SK-N-SH (cell line): Measurements from ENCODE around the gene KMO. TPM values are rescaled to one million over a fixed set of nuclear protein-coding genes. Genes with fewer than 3 reads are reported as not detected.

Source experiments
- CTCF ChIA-PET: fragments of 300-600, 350-600 bp; formaldehyde crosslinking; extraction: SDS; loops from one replicate; lab custom pipeline; 2021; lab: Yijun Ruan, JAX
- POLR2A ChIA-PET: fragments of 350-600 bp; sonication (Branson Sonifier 250); formaldehyde crosslinking; extraction: SDS; loops from one replicate; lab custom pipeline; 2020; ENCODE audit warnings: antibody characterized with exemption, inconsistent platforms; lab: Yijun Ruan, JAX
- DNase-seq: peaks from one replicate; pipeline ENCODE4 v3.0.0; 2012
- H2AFZ ChIP-seq: fragments of 200-600 bp; sonication (generic); 2 replicates; pipeline ENCODE4 v1.8.1; 2016; ENCODE audit warnings: antibody characterized with exemption, mild to moderate bottlenecking, low read depth
- H3F3A ChIP-seq: fragments of 200-600 bp; sonication (generic); replicated peaks from 2 replicates; pipeline ENCODE3; 2016; ENCODE audit warnings: antibody characterized with exemption, mild to moderate bottlenecking; ENCODE audit not compliant: insufficient read depth
- H3K27ac ChIP-seq, 2 experiments: fragments of 200-500 bp in 1 of 2; fragments of 200-600 bp in 1 of 2; sonication (Bioruptor generic) in 1 of 2; sonication (generic), shearing (Covaris generic) in 1 of 2; 2 replicates each; pipeline versions ENCODE4 v1.5.1 to v1.6.1; 2014 to 2016; ENCODE audit warnings: low read depth in 2 of 2, inconsistent platforms in 1 of 2, low read length in 1 of 2, mild to moderate bottlenecking in 1 of 2, mixed read lengths in 1 of 2
- H3K27me3 ChIP-seq: fragments of 200-600 bp; sonication (generic), shearing (Covaris generic); 2 replicates; pipeline ENCODE4 v1.6.1; 2016; ENCODE audit warnings: mixed run types; ENCODE audit not compliant: insufficient read depth
- H3K36me3 ChIP-seq, 2 experiments: fragments of 200-500 bp in 1 of 2; fragments of 200-600 bp in 1 of 2; sonication (Bioruptor generic) in 1 of 2; sonication (generic) in 1 of 2; replicated peaks in 1 of 2; 2 replicates each; pipeline versions ENCODE3 to v1.5.1; 2014 to 2016; ENCODE audit warnings: low read length in 1 of 2, mild to moderate bottlenecking in 1 of 2; ENCODE audit not compliant: insufficient read depth in 2 of 2, control insufficient read depth in 1 of 2
- H3K4me1 ChIP-seq, 2 experiments: fragments of 200-500 bp in 1 of 2; fragments of 200-600 bp in 1 of 2; sonication (Bioruptor generic) in 1 of 2; sonication (generic), shearing (Covaris generic) in 1 of 2; 2 replicates each; pipeline versions ENCODE4 v1.5.1 to v1.6.1; 2014 to 2016; ENCODE audit warnings: low read depth in 1 of 2, low read length in 1 of 2, mixed run types in 1 of 2; ENCODE audit not compliant: insufficient read depth in 2 of 2, control insufficient read depth in 1 of 2
- H3K4me2 ChIP-seq: fragments of 200-600 bp; sonication (generic), shearing (Covaris generic); 2 replicates; pipeline ENCODE4 v1.6.1; 2017; ENCODE audit warnings: mixed run types
- H3K4me3 ChIP-seq, 2 experiments: fragments of 200-500 bp in 1 of 2; fragments of 200-600 bp in 1 of 2; sonication (Bioruptor generic) in 1 of 2; sonication (generic), shearing (Covaris generic) in 1 of 2; 2 replicates each; pipeline versions ENCODE4 v1.5.1 to v1.8.1; 2014 to 2016; ENCODE audit warnings: low read depth in 2 of 2, inconsistent platforms in 1 of 2, low read length in 1 of 2, mild to moderate bottlenecking in 1 of 2, mixed read lengths in 1 of 2, moderate library complexity in 1 of 2
- H3K79me2 ChIP-seq: fragments of 200-600 bp; sonication (generic); 2 replicates; pipeline ENCODE4 v1.8.1; 2017; ENCODE audit warnings: mild to moderate bottlenecking; ENCODE audit not compliant: insufficient read depth
- H3K9ac ChIP-seq: fragments of 200-600 bp; sonication (generic); 2 replicates; pipeline ENCODE4 v1.6.1; 2017; ENCODE audit warnings: mixed run types
- H3K9me2 ChIP-seq: fragments of 200-600 bp; sonication (generic); 2 replicates; pipeline ENCODE4 v1.6.1; 2017; ENCODE audit warnings: mixed run types
- H3K9me3 ChIP-seq: fragments of 200-600 bp; sonication (generic); 2 replicates; pipeline ENCODE4 v1.6.1; 2017; ENCODE audit warnings: mixed run types, mild to moderate bottlenecking, moderate library complexity
- H4K20me1 ChIP-seq: fragments of 200-600 bp; sonication (generic); 2 replicates; pipeline ENCODE4 v1.6.1; 2017; ENCODE audit warnings: mild to moderate bottlenecking, mixed run types; ENCODE audit not compliant: insufficient read depth
- EZH2phosphoT487 ChIP-seq: fragments of 200-600 bp; sonication (generic); IDR thresholded peaks from 2 replicates; pipeline ENCODE4 v1.6.1; 2017; ENCODE audit warnings: low read depth, mixed run types, mild to moderate bottlenecking, antibody characterized with exemption, moderate library complexity, borderline replicate concordance
- FOSL2 ChIP-seq: IDR thresholded peaks from 2 replicates; pipeline ENCODE4 v1.4.0; 2012; ENCODE audit warnings: low read depth, mild to moderate bottlenecking, moderate library complexity, borderline replicate concordance
- GATA2 ChIP-seq: sonication (generic); formaldehyde crosslinking; IDR thresholded peaks from 2 replicates; pipeline ENCODE4 v1.5.0; 2020; ENCODE audit warnings: mild to moderate bottlenecking, missing genetic modification reagents
- IRF3 ChIP-seq: fragments of 150-350 bp; IDR thresholded peaks from 2 replicates; pipeline ENCODE4 v1.6.1; 2016; ENCODE audit warnings: mild to moderate bottlenecking, low read depth, low read length
- MAX ChIP-seq: IDR thresholded peaks from 2 replicates; pipeline ENCODE4 v1.4.0; 2012; ENCODE audit warnings: low read depth
- NFIC ChIP-seq: IDR thresholded peaks from 2 replicates; pipeline ENCODE4 v1.4.0; 2012; ENCODE audit warnings: borderline replicate concordance
- REST ChIP-seq: IDR thresholded peaks from 2 replicates; pipeline ENCODE4 v1.6.1; 2012; ENCODE audit warnings: mild to moderate bottlenecking, low read depth, low read length, moderate library complexity
- TAF1 ChIP-seq: IDR thresholded peaks from 2 replicates; pipeline ENCODE4 v1.6.1; 2012; ENCODE audit warnings: low read depth, mild to moderate bottlenecking, low read length, moderate library complexity, borderline replicate concordance
- TEAD4 ChIP-seq: IDR thresholded peaks from 2 replicates; pipeline ENCODE4 v1.4.0; 2012; ENCODE audit warnings: mild to moderate bottlenecking, borderline replicate concordance; ENCODE audit not compliant: insufficient read depth
- USF1 ChIP-seq: IDR thresholded peaks from 2 replicates; pipeline ENCODE4 v1.4.0; 2012; ENCODE audit warnings: low read depth, borderline replicate concordance
- WGBS: methylation state at CpG from one replicate; pipeline ENCODE4 v1.1.6; 2017; ENCODE audit warnings: low lambda C conversion rate; 5-methylcytosine and 5-hydroxymethylcytosine counted together
- polyA plus RNA-seq, 3 experiments: library from polyadenylated mRNA; depleted of rRNA; stranded (reverse); fragments of >200 nt; gene quantifications; 2 replicates each; pipeline ENCODE4 v1.2.3, GENCODE V29; 2012

KMO gene
- polyA plus RNA-seq, 1 of the 3 experiments (the other 2 are of a cell fraction), result not detected

DNA sequence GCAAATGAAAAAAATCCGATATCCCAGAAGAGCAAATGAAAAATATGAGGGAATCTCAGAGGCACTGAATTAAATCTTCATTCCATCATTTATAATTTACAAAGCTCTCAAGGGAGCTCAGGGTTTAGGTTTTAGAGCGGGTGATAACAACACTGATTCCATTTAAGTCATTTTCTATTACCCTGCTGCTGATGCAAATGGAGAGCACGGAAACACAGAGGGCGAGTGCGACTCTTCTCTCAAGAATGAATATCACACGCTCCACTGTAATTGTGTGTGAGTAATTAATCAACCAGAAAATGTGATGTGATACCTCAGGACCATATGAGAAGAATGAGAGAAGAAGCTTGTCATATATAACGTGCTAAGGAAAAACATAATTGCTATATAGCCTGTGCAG, 85.2 kb downstream of the KMO start:
- Histone ChIP-seq H3K4me1 (peaks cover 0 to 7% of the 10 kb centered on the region in 2 experiments; a peak in 3 of 4 replicates), H3K4me3 (no peak overlapping the region), H3K27ac (no peak overlapping the region), H3K9me2 (no peaks in the 10 kb centered on the region), H3K9me3 (no peaks in the 10 kb centered on the region), H3K36me3 (peaks cover 0 to 2% of the 10 kb centered on the region in 2 experiments), H3K27me3 (no peaks in the 10 kb centered on the region), H4K20me1 (no peaks in the 10 kb centered on the region), H3K4me2 (no peak overlapping the region), H3F3A (no peaks in the 10 kb centered on the region), H2AFZ (no peak overlapping the region), H3K9ac (no peak overlapping the region), H3K79me2 (no peaks in the 10 kb centered on the region)
- WGBS, result 98% methylated on average over 7 of the region's 7 CpGs
- TF ChIP-seq GATA2 (CRISPR knock-in tag) (no peak), USF1 (no peak), MAX (no peak), REST (no peak)
- no peak for DNase-seq
- ChIA-PET POLR2A (no interaction called here), CTCF (interaction anchor here (0.8 to 0.9 kb wide), 2 partner anchors 12 to 87 kb away, joined by 3 read pairs; no protein-coding TSS in a partner anchor)

- H2AFZ ChIP-seq, result no peak overlapping the region
- no peak for TF ChIP-seq GATA2 (CRISPR knock-in tag)
- TF ChIP-seq FOSL2, result no peak
- TF ChIP-seq IRF3, result no peak
- no peak for TF ChIP-seq TAF1
- TF ChIP-seq EZH2phosphoT487, result no peak
- TF ChIP-seq NFIC, result no peak
- TF ChIP-seq TEAD4, result no peak
- TF ChIP-seq, all 33 proteins: peak for 0
- Histone ChIP-seq H3K4me1 (no peaks in the 10 kb centered on the region; a peak in 1 of 4 replicates), H3F3A (peaks cover 1% of the 10 kb centered on the region), H3K9me2 (no peaks in the 10 kb centered on the region), H3K4me2 (no peak overlapping the region), H3K27ac (no peak overlapping the region), H3K9ac (no peak overlapping the region), H3K9me3 (no peaks in the 10 kb centered on the region), H3K79me2 (no peaks in the 10 kb centered on the region), H3K36me3 (peaks cover 0 to 2% of the 10 kb centered on the region in 2 experiments), H3K4me3 (no peak overlapping the region), H4K20me1 (no peaks in the 10 kb centered on the region), H3K27me3 (no peaks in the 10 kb centered on the region)
- ChIA-PET POLR2A (no interaction called here), CTCF (interaction anchor here (1.1 to 3.1 kb wide), 2 partner anchors 12 to 212 kb away, joined by 5 to 12 read pairs; no protein-coding TSS in a partner anchor)
- no peak for DNase-seq
- 93% methylated on average over 5 of the region's 5 CpGs for WGBS
These were observed 90.5 kb downstream of the KMO start for GRCh38 chr1:241622669-241623068.
